WI38 (cell line): Measurements from ENCODE around the gene NKX1-1.

Experiments used
- H3K4me3 ChIP-seq: 2 replicates; pipeline ENCODE4 v1.5.1; 2011; ENCODE audit warnings: low read depth, mild to moderate bottlenecking, control low read depth, low read length
- TF ChIP-seq, protein P1 (sequence below): IDR thresholded peaks from 2 replicates; pipeline ENCODE4 v1.5.1; 2012; ENCODE audit warnings: low read depth, mild to moderate bottlenecking, control low read depth, low read length

NKX1-1 gene

DNA sequence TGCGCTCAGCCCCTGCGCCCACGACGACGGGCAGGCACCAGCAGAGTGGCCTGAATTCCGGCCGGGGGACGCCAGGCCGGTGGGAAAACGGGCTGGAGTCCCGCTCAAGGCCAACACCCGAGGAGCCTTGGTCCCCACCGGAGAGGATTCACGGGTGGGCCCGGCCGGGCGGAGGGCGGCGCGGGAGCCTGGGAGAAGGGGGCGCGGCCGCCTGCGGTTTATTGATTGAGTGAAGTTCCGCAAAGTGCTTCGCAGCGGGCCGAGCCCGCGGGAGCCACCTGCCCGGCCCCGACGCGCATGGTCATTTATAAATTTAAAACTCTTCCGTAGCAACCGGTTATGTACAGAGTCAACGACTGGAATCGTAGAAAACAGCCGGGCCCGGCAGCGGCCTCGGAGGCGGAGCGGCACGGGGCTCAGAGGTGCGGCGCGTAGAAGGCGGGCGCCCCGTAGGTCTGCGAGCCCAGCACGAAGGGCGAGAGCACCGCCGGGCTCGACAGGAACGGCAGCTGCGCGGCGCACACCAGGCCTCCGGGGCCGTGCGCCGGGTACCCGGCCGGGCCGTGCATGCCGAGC lies 3.6 kb downstream of the NKX1-1 start:
- TF ChIP-seq, protein P1, sequence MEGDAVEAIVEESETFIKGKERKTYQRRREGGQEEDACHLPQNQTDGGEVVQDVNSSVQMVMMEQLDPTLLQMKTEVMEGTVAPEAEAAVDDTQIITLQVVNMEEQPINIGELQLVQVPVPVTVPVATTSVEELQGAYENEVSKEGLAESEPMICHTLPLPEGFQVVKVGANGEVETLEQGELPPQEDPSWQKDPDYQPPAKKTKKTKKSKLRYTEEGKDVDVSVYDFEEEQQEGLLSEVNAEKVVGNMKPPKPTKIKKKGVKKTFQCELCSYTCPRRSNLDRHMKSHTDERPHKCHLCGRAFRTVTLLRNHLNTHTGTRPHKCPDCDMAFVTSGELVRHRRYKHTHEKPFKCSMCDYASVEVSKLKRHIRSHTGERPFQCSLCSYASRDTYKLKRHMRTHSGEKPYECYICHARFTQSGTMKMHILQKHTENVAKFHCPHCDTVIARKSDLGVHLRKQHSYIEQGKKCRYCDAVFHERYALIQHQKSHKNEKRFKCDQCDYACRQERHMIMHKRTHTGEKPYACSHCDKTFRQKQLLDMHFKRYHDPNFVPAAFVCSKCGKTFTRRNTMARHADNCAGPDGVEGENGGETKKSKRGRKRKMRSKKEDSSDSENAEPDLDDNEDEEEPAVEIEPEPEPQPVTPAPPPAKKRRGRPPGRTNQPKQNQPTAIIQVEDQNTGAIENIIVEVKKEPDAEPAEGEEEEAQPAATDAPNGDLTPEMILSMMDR, result no peak
- no peak overlapping the region for H3K4me3 ChIP-seq

DNA sequence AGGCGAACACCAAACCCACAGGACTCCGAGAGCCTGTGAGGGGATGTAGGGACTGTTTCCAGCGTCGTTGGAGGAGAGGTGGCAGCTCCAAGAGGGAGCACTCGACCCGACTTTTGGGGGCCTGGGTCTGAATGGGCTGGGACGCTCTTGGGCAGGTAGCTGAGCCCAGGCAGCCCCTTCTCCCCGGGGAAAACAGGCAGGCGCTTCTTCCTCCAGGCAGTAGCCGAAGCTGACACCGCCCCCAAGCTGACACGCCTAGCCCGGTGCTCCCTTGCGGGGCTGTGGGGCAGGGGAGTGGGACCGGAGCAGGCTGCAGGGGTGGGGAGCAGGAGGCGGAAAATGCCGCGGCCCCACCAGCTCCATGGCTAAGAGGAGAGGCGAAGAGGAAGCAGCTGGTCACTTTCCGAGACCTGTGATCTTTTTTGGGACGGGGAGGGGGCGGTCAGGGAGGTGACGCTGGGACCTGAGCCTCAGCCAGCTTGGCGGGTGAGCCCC lies 4.2 kb downstream of the NKX1-1 start:
- H3K4me3 ChIP-seq, result no peak overlapping the region
- TF ChIP-seq, protein P1, result no peak

DNA sequence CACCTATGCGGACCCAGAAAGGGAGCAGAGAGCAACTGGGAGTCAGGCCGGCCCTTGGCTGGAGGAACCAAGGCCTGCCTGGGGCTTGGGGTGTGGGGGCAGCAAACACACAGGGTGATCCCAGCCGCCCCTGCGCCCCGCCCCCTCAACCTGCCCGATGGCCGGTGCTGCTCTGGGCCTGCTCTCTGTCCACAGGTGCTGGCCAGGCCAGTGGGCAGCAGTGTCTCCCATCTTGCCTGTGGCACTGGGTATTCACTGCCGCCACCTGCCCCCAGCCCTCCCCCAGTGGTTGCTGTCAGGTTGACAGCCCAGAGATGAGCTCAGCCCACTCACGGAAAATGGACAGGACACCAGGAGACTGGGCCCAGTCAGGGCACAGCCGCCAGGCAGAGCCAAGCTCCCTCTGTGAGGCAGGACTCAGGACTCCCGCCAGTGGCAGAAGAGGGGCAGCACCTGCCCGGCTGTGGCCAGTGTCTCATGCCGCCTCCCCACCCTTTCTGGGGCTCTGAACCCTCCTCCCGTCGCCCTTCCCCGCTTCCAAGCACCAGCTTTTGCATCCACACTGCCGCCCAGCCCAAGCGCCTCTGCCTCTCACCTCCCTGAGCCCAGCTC lies 4.7 kb downstream of the NKX1-1 start:
- TF ChIP-seq, protein P1, result no peak

DNA sequence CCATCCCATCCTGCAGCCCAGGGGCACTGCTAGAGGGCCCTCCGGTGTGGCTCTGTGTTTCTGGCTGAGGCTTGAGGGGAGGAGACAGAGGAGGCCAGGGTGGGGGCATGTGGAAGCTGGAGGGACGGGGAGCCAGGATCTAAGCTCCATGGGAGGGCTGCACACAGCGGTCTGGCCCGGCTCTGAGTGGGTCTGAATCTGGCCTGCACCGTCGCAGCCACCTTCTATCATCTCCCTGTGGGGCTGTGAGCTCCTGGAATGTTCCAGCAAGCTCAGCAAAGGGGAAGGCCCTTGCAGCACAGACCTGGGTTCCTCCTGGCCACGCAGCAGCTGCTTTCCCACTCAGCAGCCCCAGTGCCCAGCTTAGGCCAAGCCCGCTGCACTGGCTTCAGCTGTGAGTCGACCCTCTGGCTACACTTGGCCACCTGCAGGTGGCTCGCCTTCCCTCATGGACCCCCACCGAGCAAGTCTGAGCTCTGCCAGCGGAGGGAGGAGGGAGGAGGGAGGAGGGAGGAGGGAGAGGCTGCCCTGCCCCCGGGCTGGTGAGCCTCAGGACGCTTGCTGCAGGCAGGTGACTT lies 5.3 kb downstream of the NKX1-1 start:
- H3K4me3 ChIP-seq, result no peak overlapping the region
- TF ChIP-seq, protein P1, result no peak

More for the DNA sequence above, 4.7 kb downstream of the NKX1-1 start:
- no peak overlapping the region for H3K4me3 ChIP-seq

DNA sequence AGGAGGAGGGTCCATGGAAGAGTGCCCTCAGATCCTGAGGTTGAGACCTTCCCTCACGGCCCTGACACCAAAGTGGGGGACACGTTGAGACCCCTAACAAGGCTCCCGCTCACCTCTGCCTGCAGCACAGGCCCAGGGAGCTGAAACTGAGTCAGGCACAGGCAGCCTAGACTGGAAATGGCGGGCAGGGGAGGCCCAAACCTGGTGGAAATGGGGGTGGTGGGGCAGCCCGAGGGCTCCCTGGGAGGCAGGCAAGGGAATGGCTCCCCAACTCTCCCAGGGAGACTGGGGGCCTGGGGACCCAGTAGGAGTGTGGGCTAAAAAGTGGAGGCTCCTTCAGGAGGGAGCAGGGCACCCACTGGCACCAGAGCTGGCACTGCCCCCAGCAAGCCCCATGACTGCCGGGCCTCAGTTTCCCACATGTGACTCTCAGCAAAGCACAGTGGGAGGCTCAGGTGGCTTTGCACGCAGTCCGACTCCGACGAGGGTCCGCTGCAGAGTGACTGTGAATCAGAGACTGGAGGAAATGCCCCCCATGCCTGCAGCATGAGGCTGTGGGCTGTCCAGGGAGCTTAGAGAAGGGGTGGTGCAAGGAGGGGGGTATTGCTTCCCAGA lies 5.9 kb downstream of the NKX1-1 start:
- TF ChIP-seq, protein P1, result no peak
- no peak overlapping the region for H3K4me3 ChIP-seq

DNA sequence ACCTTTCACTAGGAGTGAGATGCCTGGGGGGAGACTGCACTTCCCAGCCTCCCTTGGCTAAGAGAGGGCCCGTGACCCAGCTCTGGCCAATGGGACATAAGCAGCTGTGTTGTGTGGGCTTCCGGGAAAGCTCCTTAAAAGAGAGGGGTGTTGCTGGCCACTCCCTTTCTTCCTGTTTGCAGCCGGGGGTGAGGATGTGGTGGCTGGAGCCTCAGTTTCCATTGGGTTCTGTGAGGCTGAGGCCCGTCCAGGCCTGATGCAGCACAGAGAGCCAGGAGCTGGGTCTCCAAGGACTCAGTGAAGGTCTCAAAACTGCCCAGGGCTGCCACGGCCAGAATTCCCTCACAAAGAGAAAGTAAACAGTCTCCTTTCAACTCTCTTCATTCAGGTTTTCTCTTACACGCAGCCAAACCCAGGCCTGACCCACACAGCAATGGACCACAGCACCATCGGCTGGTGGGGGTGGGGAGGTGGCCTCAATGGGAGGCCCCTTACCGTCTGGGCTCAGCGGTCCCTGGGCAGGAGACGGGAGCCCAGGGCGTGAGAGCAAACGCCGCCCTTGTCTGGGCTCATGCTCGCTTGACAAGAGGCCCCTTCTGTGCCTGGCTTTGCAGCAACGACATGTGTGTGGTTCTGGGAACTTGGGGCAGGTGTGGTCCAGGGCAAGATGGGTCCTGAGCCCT lies 6.6 kb downstream of the NKX1-1 start:
- TF ChIP-seq, protein P1, result no peak
- no peak overlapping the region for H3K4me3 ChIP-seq
